GM23338 (cell line): Measurements from ENCODE around the gene RPS6KB1.
"Not testable (repeated sequence)": the region's sequence is repeated elsewhere in the genome, so short reads cannot be mapped to it uniquely, and the experiment has no call there.

Experiments
- CREB1 ChIP-seq: fragments of 250-450 bp; sonication (Bioruptor Pico); IDR thresholded peaks from 2 replicates; pipeline ENCODE4 v1.5.0; 2020; ENCODE audit warnings: low read depth, mild to moderate bottlenecking, moderate library complexity
- CTCF ChIP-seq, 2 experiments: fragments of 200-600 bp in 1 of 2; sonication (generic) in 1 of 2; conservative IDR thresholded peaks; 2 replicates each; pipeline versions ENCODE4 v1.5.1 to v1.6.1; 2016 to 2017; ENCODE audit warnings: antibody characterized with exemption in 2 of 2, low read depth in 2 of 2, mild to moderate bottlenecking in 2 of 2, moderate library complexity in 1 of 2
- EZH2 ChIP-seq: fragments of 200-600 bp; sonication (generic); IDR thresholded peaks from one replicate; pipeline ENCODE4 v1.8.0; 2017; ENCODE audit warnings: antibody characterized with exemption, mild to moderate bottlenecking, low read depth; ENCODE audit not compliant: unreplicated experiment
- EZH2phosphoT487 ChIP-seq: fragments of 200-600 bp; sonication (generic); IDR thresholded peaks from one replicate; pipeline ENCODE4 v1.8.1; 2018; ENCODE audit warnings: antibody characterized with exemption; ENCODE audit not compliant: unreplicated experiment
- NANOG ChIP-seq: IDR thresholded peaks from 2 replicates; pipeline ENCODE4 v1.6.1; 2016; ENCODE audit warnings: antibody characterized with exemption, borderline replicate concordance
- POLR2AphosphoS5 ChIP-seq: IDR thresholded peaks from 2 replicates; pipeline ENCODE4 v1.6.1; 2016; ENCODE audit warnings: antibody characterized with exemption, low read depth
- REST ChIP-seq: IDR thresholded peaks from one replicate; pipeline ENCODE4 v1.6.1; 2018; ENCODE audit warnings: antibody characterized with exemption; ENCODE audit not compliant: unreplicated experiment
- STAT1 ChIP-seq: IDR thresholded peaks from one replicate; pipeline ENCODE4 v1.6.1; 2016; ENCODE audit warnings: antibody characterized with exemption; ENCODE audit not compliant: unreplicated experiment
- ZNF114 ChIP-seq: fragments of 250-450 bp; sonication (Bioruptor Pico); IDR thresholded peaks from 2 replicates; pipeline ENCODE4 v1.5.0; 2020; ENCODE audit warnings: mild to moderate bottlenecking, moderate library complexity
- ZNF331 ChIP-seq: fragments of 250-450 bp; sonication (Bioruptor Pico); IDR thresholded peaks from 2 replicates; pipeline ENCODE4 v1.5.0; 2020; ENCODE audit warnings: low read depth, mild to moderate bottlenecking, moderate library complexity

DNA sequence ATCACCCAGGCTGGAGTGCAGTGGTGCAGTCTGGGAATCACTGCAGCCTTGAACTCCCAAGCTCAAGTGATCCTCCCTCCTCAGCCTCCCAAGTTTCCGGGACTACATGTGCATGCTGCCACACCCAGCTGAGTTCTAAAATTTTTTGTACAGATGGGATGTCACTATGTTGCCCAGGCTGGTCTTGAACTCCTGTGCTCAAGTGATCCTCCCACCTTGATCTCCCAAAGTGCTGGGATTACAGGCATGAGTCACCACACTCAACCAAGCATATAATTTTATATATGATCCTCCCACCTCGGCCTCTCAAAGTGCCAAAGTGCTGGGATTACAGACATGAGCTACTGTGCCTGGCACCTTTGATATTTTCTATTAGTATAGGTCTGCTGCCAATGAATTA lies 78.8 kb downstream of the RPS6KB1 start:
- TF ChIP-seq CTCF (conservative IDR thresholded peaks at IDR 0.05; ENCODE audit: low read depth in 2 of 2); STAT1; NANOG; REST; POLR2AphosphoS5; EZH2; EZH2phosphoT487; CREB1 (CRISPR knock-in tag); ZNF114 (CRISPR knock-in tag); ZNF331 (CRISPR knock-in tag): not testable (repeated sequence)
